NOMO-1 treated with DMSO at 0.1 percent for 48 hours (cell line): ENCODE data around the gene JMJD4.

Source experiments
- DNase-seq: peaks from one replicate; lab custom pipeline; 2025; ENCODE audit not compliant: unreplicated experiment; lab: John Stamatoyannopoulos, UW

JMJD4 gene, protein sequence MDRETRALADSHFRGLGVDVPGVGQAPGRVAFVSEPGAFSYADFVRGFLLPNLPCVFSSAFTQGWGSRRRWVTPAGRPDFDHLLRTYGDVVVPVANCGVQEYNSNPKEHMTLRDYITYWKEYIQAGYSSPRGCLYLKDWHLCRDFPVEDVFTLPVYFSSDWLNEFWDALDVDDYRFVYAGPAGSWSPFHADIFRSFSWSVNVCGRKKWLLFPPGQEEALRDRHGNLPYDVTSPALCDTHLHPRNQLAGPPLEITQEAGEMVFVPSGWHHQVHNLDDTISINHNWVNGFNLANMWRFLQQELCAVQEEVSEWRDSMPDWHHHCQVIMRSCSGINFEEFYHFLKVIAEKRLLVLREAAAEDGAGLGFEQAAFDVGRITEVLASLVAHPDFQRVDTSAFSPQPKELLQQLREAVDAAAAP

DNA sequence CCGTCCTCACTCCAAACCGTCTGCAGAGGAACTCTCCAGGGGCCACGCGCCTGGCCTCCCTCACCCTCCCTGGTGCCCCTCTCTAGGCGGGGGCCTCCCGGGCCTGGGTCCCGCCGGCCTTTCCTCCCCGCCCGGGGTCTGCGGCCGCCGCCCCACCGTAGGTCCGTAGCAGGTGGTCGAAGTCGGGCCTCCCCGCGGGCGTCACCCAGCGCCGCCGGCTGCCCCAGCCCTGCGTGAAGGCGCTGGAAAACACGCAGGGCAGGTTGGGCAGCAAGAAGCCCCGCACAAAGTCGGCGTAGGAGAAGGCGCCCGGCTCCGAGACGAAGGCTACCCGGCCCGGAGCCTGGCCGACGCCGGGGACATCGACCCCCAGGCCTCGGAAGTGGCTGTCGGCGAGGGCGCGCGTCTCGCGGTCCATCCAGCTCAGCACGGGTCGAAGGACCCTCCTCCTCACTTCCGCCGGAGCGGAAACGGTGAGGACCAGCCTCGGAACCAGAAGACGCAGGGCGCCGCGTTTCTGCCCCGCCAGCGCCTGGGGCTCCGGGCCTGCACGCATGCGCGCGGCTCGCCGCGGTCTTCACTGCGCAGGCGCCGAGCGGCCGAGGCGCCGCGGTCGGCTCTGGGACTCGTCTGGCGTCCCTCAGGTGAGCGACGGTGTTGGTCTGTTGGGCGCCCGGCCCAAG is at the start of gene JMJD4, which contains the start of gene SNAP47:
TSS of gene JMJD4 (minus strand) at position 447 of the 683 bp plus-strand sequence. CDS start at position 418, 29 bp downstream.
TSS of gene SNAP47 (plus strand) at position 580 of the 683 bp plus-strand sequence. CDS start 12,302 bp downstream, outside the sequence.
- peak; percentile 74 for DNase-seq

DNA sequence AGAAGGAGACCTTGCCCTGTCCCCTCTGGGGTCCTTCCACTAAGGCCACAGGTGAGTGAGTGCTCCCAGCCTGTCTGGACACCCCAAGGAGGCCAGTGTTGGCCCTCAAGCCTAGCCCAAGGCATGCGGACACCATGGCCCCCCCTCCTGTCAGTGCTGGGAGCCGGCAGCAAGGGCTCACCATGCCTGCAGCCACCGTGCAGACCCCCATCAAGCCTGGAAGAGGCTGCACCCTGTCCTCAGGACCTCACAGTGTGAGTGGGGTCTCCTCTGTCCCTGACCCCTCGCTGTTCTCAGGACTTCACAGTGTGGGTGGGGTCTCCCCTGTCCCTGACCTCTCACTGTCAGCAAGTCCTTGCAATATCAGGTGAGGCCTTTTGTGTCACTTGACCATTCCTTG is 47.1 kb upstream of the JMJD4 start:
- no peak for DNase-seq

DNA sequence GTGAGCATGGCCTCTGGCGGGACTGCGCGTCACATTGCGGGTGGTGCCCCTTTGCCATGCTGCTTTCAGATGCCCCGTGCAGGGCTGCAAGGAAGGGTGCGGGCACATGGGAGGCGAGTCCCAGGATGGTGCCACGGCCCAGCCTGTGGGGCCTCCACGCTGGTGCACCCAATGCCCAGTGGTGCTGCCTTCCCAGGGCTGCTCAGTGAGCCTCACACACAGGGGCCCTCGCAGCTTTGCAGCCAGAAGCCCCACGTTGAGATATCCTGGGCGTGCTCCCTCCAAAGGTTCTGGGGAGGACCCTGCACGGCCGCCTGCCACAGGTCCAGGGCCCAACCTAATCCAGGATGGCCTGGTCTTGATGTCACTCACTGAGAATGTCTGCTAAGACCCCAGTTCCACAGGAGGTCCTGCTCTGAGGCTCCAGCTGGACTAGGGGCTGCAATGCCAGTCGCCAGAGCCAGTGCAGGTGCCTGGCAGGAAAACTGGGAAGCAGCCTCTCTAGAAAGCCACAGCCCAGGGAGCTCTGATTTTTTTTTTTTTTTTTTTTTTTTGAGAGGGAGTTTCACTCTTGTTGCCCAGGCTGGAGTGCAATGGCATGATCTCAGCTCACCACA is 46.3 kb upstream of the JMJD4 start:
- DNase-seq = no peak

DNA sequence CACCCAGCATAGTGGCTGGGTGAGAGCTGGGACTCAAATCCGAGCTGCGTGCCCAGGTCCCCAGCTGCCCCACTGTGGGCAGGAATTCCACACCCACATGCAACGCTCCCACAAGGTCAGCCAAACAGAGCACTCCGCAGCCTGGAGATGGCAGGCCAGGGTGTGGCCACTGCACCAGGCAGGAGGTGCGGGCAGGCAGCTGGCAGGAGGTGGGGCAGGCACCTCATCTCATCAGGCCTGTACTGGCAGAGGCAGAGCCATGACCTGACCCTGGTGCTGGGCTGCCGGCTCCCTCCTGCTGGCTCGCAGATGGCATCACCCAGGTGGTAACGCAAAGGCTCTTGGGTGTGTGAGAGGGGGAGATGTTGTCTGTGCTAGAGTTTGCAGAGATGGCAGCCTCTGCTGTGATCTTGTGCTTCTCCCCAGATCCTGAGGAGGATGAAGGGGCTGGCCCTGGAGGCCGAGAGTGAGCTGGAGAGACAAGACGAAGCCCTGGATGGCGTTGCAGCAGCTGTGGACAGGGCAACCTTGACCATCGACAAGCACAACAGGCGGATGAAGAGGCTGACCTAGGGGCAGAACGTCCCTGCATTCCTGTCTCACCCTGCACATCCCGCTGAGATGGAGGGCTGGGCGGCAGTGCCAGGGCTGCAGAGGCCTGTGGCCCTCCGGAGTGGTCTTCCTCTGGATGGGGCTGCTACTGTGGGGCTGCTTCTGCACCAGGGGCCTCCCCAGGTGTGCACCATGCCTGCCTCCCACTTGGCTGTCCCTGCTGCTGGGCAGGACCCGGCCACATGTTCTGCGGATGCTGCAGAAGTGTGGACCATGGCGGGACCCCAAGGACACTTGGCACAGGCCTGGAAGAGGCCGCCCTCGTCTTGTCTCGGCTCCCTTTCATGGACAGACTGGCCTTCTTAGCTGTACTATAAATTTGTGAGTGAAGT is 45.3 kb upstream of the JMJD4 start:
- no peak for DNase-seq

DNA sequence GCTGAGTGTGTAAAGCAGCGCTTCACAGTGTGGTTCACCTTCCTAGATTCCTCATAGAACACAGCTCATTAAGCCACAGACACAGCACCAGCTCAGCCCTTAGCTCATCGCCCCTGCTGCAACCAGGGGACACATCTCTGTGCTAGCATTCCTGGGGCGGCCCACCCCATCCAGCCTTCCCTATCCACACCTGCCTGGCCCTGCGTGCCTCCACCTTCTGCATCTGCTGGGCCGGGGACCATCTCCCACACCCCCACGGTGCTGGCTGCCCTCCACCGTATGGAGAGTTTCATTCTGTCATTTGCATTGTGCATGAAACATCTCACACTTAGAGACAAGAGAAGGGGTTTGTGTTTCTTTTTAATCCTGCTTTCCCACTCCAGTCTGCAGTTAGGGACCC is 44.6 kb upstream of the JMJD4 start:
- DNase-seq = no peak

DNA sequence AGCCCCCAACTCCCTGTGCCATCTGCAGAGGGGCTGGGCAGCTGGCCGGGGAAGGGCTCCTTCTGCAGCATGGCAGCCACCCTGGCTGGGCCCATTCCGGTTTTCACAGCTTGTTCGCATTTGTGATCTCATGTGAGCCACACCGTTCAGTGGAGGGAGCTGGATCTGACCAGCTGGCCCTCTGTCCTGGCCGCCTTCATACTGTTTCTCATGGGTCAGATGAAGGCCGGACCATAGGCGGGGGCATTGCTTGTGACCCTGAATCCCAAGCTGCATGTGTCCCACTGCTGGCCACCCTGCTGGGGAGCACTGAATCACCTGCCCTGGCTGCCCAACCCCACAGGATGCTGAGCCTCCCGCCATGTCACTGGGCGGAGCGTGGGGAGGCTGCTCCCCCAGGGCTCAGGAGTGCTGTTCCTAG is 43.9 kb upstream of the JMJD4 start:
- no peak for DNase-seq

DNA sequence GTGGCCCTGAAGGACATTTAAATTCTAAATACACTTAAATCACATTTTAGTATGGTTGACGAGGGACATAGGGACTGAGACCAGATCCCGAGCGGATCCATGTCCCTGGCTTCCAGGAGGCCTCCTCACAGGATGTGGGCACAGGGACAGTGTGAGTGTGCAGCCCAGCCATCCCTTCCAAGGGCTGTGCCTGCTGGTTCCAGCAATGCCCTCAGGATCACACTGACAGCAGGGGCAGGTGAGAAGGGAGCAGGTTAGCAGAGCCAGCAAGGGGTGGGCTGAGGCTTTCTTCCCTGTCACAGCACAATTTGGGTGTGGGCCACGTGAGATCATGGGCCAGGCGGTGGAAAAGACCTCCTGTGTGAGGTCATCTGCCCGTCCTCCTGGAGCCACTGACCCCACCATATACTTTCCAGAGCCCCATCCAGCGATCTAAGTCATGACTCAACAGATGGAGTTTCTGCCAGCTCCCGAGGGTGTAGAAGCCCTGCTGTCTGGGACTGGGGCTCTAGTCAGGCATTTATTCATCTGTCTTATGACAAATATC is 43.4 kb upstream of the JMJD4 start:
- DNase-seq = no peak

DNA sequence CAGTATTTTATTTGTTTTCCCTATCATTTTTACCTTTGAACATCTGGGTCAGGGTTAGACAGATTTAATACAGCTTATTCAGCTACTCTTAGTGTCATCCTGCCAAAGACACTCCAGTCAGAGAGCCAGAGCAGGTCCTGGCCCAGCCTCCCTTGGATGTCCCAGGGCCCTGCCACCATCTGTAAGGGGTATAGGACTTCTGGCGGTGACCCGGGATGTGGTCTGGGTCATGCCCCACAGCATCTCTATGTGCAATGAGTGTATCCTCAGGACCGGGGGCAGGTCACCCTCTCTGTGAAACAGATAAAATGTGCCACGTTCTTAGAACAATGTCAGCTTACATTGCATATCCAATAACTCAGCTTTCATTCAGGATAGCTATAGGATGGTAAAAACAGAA is 42.5 kb upstream of the JMJD4 start:
- no peak for DNase-seq

DNA sequence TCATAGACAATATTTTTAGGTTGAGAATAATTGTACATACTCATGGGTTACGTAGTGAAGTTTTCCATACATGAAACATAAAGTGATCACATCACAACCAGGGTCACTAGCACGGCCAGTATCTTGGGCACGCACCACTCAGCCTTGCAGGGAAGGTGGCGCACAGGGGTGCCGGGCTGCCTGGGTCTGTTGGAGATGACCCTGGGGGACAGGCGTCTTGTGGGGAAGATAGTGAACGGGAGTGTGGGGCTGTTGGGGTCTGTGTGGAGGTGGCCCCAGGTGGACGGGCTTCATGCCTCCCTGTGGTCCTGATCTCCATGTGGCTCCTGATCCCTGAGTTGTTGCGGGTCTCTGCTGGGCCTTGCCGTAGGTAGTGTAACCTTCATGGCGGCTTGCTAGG is 42.1 kb upstream of the JMJD4 start:
- DNase-seq = no peak

DNA sequence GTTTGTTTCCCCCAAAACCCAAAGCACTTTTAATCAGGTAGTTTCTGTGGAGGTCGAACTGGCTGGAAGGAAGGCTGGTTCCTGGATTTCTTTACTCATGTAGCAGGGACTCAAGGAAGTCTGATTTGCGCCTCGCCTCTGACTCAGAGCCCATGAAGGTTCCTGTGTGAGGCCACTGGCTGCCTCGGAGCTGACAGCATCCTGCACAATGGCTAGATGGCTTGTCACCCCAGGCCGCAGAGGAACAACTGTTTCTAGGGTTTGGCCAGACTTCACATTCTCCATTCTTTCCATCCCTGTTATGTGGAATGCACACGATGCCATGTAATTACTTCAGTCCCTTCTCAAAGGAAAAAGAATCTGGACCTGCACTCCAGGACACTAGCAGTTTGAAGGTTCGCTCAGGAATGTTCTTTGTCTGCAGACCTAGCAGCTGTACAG is 41.2 kb upstream of the JMJD4 start:
- no peak for DNase-seq

DNA sequence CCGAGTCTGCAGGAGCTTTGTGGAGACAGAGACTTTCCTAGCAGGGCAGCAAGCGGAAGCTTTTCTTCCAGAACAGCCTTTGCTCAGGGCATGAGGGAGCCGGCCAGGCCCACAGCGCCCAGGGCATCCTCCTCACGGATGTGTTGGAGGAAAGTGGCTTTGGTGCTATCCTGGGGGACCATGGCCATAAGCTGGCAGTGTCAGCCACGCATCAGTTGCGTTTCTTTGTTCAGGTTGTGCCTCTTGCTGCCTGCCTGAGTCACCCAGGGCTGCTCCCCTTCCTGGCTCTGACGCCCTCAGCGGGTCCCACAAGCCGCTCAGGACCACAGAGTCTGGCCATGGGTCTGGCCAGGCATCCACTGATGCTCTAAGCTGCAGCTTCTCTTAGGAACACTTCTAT is 40.7 kb upstream of the JMJD4 start:
- no peak for DNase-seq

DNA sequence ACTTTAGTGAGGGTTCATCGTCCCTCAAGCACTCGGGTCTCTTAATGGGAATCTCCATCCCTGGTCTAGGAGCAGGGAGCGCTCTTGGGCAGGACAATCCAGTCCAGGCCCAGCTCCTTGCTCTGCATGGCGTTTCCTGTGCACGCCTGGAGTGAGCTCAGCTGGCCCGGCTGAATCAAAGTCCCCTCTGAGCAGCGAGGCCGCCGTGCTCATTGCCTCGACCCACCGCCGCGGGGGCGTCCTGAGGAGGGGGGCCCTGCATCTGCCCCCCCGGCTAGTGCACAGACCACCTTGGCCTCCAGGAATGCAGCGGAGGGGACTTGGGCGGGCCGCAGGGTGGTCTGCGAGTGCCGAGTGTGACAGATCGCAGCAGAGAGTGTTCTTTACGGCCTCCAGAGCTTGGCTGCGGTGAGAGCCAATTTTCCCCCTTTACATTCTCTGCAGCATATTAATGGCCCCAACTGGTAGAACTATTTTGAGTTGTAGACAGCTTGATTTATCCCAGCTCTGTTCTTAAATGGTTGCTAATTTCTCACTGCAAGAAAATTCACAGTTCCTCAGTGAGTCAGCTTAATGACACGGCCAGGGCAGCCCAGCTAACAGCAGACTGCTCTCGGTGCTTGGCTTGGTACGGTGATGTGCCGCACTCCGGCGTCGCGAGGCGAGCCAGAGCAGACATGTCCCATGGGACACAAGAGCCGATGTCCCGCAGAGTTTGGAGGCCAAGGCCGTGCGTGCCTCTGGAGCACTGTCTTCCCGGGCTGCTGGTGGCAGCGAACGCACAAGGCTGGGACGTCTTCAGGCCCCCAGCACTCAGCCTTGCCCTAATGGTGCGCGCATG is 39.9 kb upstream of the JMJD4 start:
- DNase-seq = no peak

DNA sequence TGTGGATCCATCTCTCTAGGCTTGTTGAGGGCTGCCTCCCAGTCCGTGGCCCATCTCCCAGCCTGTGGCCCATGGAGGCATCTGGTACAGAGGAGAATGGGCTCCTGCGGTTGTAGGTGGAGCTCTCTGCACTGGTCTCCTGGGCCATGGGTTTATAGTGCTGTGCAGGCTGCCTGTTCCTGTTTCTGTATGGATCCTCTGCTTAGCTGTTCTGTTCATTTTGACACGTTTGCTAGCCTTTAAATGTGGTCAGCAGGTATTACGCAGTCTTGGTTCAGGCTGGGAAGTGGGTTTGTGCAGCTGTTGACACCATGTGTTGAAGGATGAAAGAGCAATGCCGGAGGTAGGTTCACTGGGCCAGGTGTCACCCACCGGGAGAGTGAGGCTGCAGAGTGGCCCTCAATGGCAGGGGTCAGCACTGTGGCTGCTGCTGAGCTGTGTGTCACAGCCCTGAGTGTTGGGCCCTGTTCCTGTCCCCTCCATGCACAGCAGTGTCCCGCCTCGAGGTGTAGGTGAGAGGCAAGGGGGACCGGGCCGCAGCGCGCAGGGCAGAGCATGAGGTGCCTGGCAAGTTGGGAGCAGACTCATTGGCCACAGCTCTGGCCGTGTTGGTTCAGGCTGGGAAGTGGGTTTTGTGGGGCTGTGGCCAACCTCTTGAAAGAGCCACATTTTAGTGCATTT is 39.1 kb upstream of the JMJD4 start:
- no peak for DNase-seq

DNA sequence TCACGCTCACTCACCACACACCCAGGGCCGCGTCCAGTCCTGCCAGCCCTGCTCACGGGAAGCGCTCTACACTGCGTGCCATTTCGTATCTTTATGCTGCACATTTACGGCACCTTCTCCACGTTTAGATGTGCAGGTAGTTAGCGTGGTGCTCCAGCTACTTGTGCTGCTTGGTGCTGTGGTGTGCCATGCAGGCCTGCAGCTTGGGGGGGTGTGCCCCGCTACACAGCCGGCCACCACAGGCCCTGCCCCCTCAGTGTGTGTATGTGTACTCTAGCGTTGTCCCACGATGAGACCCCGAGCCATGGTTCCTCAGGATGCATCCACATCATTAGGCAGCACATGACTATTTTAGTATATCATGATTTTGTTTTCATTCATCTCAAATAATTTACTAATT is 38.5 kb upstream of the JMJD4 start:
- no peak for DNase-seq

DNA sequence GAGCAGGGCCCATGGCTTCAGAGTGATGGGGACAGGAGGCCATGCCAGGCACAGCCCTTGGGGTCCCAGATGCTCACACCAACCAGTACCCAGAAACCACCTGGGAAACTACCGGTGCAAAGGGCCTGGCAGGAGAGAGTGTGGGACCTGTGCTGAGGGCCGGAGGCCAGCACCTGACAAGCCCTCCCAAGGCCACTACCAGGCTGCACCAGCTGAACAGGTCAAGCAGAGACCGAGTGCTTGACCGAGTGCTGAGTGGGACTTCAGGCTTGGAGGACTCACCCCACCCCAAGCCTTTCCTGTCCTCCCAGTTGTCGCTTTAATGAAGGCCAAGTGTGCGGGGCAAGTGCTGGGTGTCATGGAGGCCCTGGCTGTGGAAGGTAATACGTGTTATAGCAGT is 36.7 kb upstream of the JMJD4 start:
- no peak for DNase-seq

DNA sequence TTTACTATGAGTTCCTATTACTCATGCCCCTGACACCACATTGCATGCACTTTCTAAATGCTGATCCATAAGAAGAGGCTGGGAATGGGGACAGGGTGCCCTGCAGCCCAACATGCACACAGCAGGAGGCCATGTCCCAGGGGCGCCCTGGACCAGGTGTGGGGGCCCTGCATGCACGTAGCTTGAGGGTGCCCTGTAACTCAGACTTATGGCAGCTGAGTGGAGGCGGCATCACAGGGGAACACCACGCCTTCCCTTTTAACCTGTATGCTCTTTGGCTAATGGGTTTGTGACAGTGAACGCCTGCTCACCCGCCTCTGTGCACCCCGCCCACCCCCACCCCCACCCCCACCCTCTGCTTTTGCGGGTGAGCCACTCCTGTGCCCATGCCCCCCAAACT is 36.2 kb upstream of the JMJD4 start:
- DNase-seq = no peak

DNA sequence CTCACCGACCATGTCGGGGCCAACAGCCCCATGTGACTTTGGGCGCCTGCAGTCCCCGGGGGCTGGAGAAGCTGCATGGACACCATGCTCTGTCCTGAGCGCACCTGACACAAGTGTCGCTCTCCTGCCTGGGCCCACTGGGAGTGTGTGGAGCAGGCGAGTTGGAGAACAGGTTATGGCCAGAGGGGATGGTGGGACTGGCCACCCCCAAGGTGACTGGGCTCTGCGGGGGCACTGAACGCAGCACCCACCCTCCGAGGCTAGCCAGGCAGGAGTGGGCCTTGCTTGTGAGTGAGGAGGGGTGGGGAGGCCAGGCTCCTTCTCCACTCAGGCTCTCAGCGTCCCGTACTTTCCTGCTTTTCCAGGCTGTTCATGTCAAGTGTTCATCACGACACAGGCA is 35.7 kb upstream of the JMJD4 start:
- DNase-seq = no peak

DNA sequence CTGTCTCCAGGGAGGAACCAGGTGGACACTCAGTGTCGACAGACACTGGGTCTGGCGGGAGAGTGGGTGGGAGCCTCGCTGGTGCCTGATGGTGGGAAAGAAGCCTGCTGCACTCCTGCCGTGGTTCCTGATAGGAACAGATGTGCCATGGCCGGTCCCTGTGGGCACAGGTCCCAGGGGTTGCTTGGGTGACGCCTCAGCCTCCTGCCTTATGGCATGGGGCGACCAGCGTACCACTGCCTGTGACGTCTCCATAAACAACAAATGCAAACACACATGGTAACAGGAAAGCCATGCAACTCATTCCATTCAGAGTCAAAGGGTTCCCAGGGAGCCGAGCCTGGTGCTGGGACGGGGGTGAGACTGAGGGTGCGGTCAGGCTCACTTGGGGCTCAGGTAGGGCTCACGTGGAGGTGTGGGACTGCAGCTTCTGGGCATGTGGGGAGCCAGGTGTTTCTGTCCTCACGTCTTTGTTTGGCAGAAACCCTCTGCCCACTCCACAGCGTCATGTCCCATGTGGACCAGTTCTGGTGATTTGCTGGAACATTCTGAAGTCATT is 34.9 kb upstream of the JMJD4 start:
- no peak for DNase-seq
